Right cardiac atrium (tissue), 5 donors: ENCODE results near the gene IGF2BP3. TPM values are rescaled to one million over a fixed set of nuclear protein-coding genes. Genes with fewer than 3 reads are reported as not detected.
"Not testable (repeated sequence)": the region's sequence is repeated elsewhere in the genome, so short reads cannot be mapped to it uniquely, and the experiment has no call there.

Experiments used
- ATAC-seq, 2 donors: fragments of 200-7000 bp; cut with Tn5 transposase; one replicate each; pipeline versions ENCODE4 v1.8.0 to v1.9.1; 2020; ENCODE audit warnings: moderate library complexity in 2 of 2, mild to moderate bottlenecking in 1 of 2
- DNase-seq, 3 donors: peaks; one replicate each; pipeline ENCODE4 v3.0.0-alpha.2; 2020
- H3K27ac ChIP-seq: one replicate; pipeline ENCODE4 v1.5.1; 2013; ENCODE audit warnings: mild to moderate bottlenecking, low read length, control low read depth, moderate library complexity
- H3K27me3 ChIP-seq: one replicate; pipeline ENCODE4 v1.6.1; 2013; ENCODE audit not compliant: control insufficient read depth, insufficient read depth
- H3K4me1 ChIP-seq: one replicate; pipeline ENCODE4 v1.6.1; 2013; ENCODE audit warnings: low read length; ENCODE audit not compliant: control insufficient read depth, insufficient read depth
- H3K4me3 ChIP-seq: one replicate; pipeline ENCODE4 v1.5.1; 2013; ENCODE audit warnings: low read length, control low read depth
- H3K9me3 ChIP-seq: one replicate; pipeline ENCODE4 v1.6.1; 2013; ENCODE audit warnings: low read length; ENCODE audit not compliant: control insufficient read depth
- WGBS: extraction: QIAGEN DNeasy Blood & Tissue Kit; methylation state at CpG from one replicate; pipeline ENCODE4 v1.1.7; 2013; 5-methylcytosine and 5-hydroxymethylcytosine counted together
- intact Hi-C, 4 donors: fragments of 100-400 bp; cut with DNase I; formaldehyde crosslinking; loops; one replicate each; pipeline versions ENCODE4 v1.11.0 to v1.14.0; 2022 to 2023
- long read RNA-seq, 4 donors: library from polyadenylated mRNA; unstranded; transcript quantifications; one replicate each; pipeline ENCODE4 v2.0.0, GENCODE V29; 2020 to 2021
- polyA plus RNA-seq: library from polyadenylated mRNA; stranded (reverse); fragments of 200-250 nt; gene quantifications from one replicate; pipeline ENCODE4 v1.2.3, GENCODE V29; 2013
- total RNA-seq, 4 donors: library from RNA; stranded (reverse); fragmentation: NEBNext Ultra II Directional; extraction: Animal tissue kit (Norgen Biotek cat#: 25700); gene quantifications; one replicate each; pipeline ENCODE4 v1.2.1, GENCODE V29; 2021
- donor health status: healthy with polysubstance abuse.
- donor health status: DM: no; HTN: yes; CAD: no.
- donor health status: DM: no; HTN: no; CAD: no.
- donor health status: DM: no; HTN: yes; CAD: no; lungs with severe emphysema.
- donor health status: DM: yes; HTN: yes; CAD: no.

IGF2BP3 gene
- total RNA-seq (under 1 TPM in 2 of 4 donors, not detected in 2; 0.14 to 0.22 TPM), polyA plus RNA-seq (0.02 TPM)
- long read RNA-seq, donor 1, result 0 reads
- long read RNA-seq, donor 2, result 0 reads
- long read RNA-seq, donor 3, result 0 reads
- long read RNA-seq, donor 4, result 0 reads

GRCh38 chr7:23470330-23471105 is at the start of gene IGF2BP3:
TSS of gene IGF2BP3 (minus strand) at chr7:23470491. CDS start at chr7:23470110, 381 bp downstream.
- peak within 1 kb of the TSS; percentile 29 for H3K4me3 ChIP-seq
- H3K9me3 ChIP-seq, result no peaks in the 10 kb centered on the region
- ATAC-seq, result no peak
- H3K4me1 ChIP-seq, result peaks cover 2% of the 10 kb centered on the region
- intact Hi-C loops, result no loop called here
- 1% methylated on average over 34 of the region's 34 CpGs for WGBS
- no peak for DNase-seq
- peaks cover 2% of the 10 kb centered on the region for H3K27me3 ChIP-seq
- H3K27ac ChIP-seq, result no peak within 1 kb of the TSS

GRCh38 chr7:23514755-23515154 is 44.5 kb upstream of the IGF2BP3 start:
- Histone ChIP-seq H3K27me3 (no peaks in the 10 kb centered on the region), H3K27ac (no peak overlapping the region), H3K9me3 (no peaks in the 10 kb centered on the region), H3K4me3 (no peak overlapping the region), H3K4me1 (no peaks in the 10 kb centered on the region)
- 98% methylated on average over 2 of the region's 2 CpGs for WGBS
- intact Hi-C loops, result no loop called here
- ATAC-seq, result no peak
- no peak for DNase-seq

GRCh38 chr7:23513746-23514145 is 43.5 kb upstream of the IGF2BP3 start:
- H3K4me1 ChIP-seq, H3K4me3 ChIP-seq, intact Hi-C loops, DNase-seq, H3K9me3 ChIP-seq, H3K27me3 ChIP-seq, ATAC-seq, H3K27ac ChIP-seq: not testable (repeated sequence)
- WGBS, result 93% methylated on average over 6 of the region's 6 CpGs

GRCh38 chr7:23494009-23494408 is 23.7 kb upstream of the IGF2BP3 start:
- no peak for ATAC-seq
- Histone ChIP-seq H3K27ac (no peak overlapping the region), H3K27me3 (no peaks in the 10 kb centered on the region), H3K9me3 (no peaks in the 10 kb centered on the region), H3K4me1 (no peaks in the 10 kb centered on the region), H3K4me3 (no peak overlapping the region)
- WGBS, result 93% methylated on average over 9 of the region's 9 CpGs
- intact Hi-C loops, result no loop called here
- DNase-seq, result no peak

- no peak for DNase-seq
- no peak for ATAC-seq
- Histone ChIP-seq H3K27ac (no peak overlapping the region), H3K9me3 (no peaks in the 10 kb centered on the region), H3K4me3 (no peak overlapping the region), H3K27me3 (no peaks in the 10 kb centered on the region), H3K4me1 (no peaks in the 10 kb centered on the region)
- 51% methylated on average over 3 of the region's 3 CpGs for WGBS
- intact Hi-C loops, result no loop called here
Measured at GRCh38 chr7:23491502-23491901, 21.2 kb upstream of the IGF2BP3 start.

GRCh38 chr7:23490357-23491135 is 20.3 kb upstream of the IGF2BP3 start:
- Histone ChIP-seq H3K4me1 (no peaks in the 10 kb centered on the region), H3K27ac (peak overlapping the region; percentile 2), H3K4me3 (peak overlapping the region; percentile 51), H3K27me3 (no peaks in the 10 kb centered on the region), H3K9me3 (no peaks in the 10 kb centered on the region)
- WGBS, result 46% methylated on average over 56 of the region's 56 CpGs
- DNase-seq, result peak; percentile 60 to 86 (median 81)
- peak; percentile 90 to 91 for ATAC-seq
- intact Hi-C loops, result no loop called here

- H3K27me3 ChIP-seq, intact Hi-C loops, H3K4me3 ChIP-seq, H3K9me3 ChIP-seq, H3K4me1 ChIP-seq, H3K27ac ChIP-seq, ATAC-seq, DNase-seq: not testable (repeated sequence)
- 98% methylated on average over 13 of the region's 13 CpGs for WGBS
Measured at GRCh38 chr7:23488714-23489113, 18.4 kb upstream of the IGF2BP3 start.

- Histone ChIP-seq H3K4me1 (no peaks in the 10 kb centered on the region), H3K4me3 (no peak overlapping the region), H3K9me3 (no peaks in the 10 kb centered on the region), H3K27ac (no peak overlapping the region), H3K27me3 (no peaks in the 10 kb centered on the region)
- no peak for DNase-seq
- intact Hi-C loops, result no loop called here
- 53% methylated on average over 4 of the region's 4 CpGs for WGBS
- ATAC-seq, result no peak
Measured at GRCh38 chr7:23487670-23488069, 17.4 kb upstream of the IGF2BP3 start.

- no peak for DNase-seq
- H3K4me3 ChIP-seq, result no peak overlapping the region
- WGBS, result 79% methylated on average over 13 of the region's 13 CpGs
Measured at GRCh38 chr7:23486002-23486773, 15.9 kb upstream of the IGF2BP3 start.

GRCh38 chr7:23482686-23483085 is 12.4 kb upstream of the IGF2BP3 start:
- DNase-seq, result no peak
- Histone ChIP-seq H3K4me3 (no peak overlapping the region), H3K9me3 (no peaks in the 10 kb centered on the region), H3K27ac (no peak overlapping the region), H3K4me1 (no peaks in the 10 kb centered on the region), H3K27me3 (peaks cover 3% of the 10 kb centered on the region)
- intact Hi-C loops, result no loop called here
- 95% methylated on average over 4 of the region's 4 CpGs for WGBS
- no peak for ATAC-seq

More at GRCh38 chr7:23486002-23486773, 15.9 kb upstream of the IGF2BP3 start:
- intact Hi-C loops, result no loop called here
- no peak for ATAC-seq
- Histone ChIP-seq H3K27ac (no peak overlapping the region), H3K9me3 (no peaks in the 10 kb centered on the region), H3K27me3 (no peaks in the 10 kb centered on the region), H3K4me1 (no peaks in the 10 kb centered on the region)
